Muscle of leg (tissue), 11 donors: ENCODE data around the gene FAH. TPM values are rescaled to one million over a fixed set of nuclear protein-coding genes. Genes with fewer than 3 reads are reported as not detected.
A peak's percentile ranks its signal among the peaks of the same experiment; 100 is the strongest.

Experiments
- DNase-seq: peaks from one replicate; pipeline ENCODE4 v3.0.0; 2013
- H3K27ac ChIP-seq: one replicate; pipeline ENCODE4 v1.5.1; 2013; ENCODE audit warnings: mild to moderate bottlenecking, low read length, control low read depth
- H3K27me3 ChIP-seq: one replicate; pipeline ENCODE4 v1.6.1; 2013; ENCODE audit warnings: low read length; ENCODE audit not compliant: control insufficient read depth, insufficient read depth
- H3K36me3 ChIP-seq: one replicate; pipeline ENCODE4 v1.6.1; 2013; ENCODE audit warnings: low read length; ENCODE audit not compliant: control insufficient read depth, insufficient read depth
- H3K4me1 ChIP-seq: one replicate; pipeline ENCODE4 v1.6.1; 2013; ENCODE audit warnings: low read length; ENCODE audit not compliant: control insufficient read depth, insufficient read depth
- H3K4me3 ChIP-seq: one replicate; pipeline ENCODE4 v1.5.1; 2013; ENCODE audit warnings: low read length, control low read depth
- H3K9me3 ChIP-seq: replicated peaks from 2 replicates; pipeline ENCODE4 v1.6.1; 2013; ENCODE audit warnings: low read depth, low read length; ENCODE audit not compliant: control insufficient read depth
- WGBS: methylation state at CpG from one replicate; pipeline ENCODE4 v1.1.5; 2013; ENCODE audit warnings: missing lambda C conversion rate; ENCODE audit not compliant: insufficient coverage; 5-methylcytosine and 5-hydroxymethylcytosine counted together
- polyA plus RNA-seq, 8 donors: library from polyadenylated mRNA; unstranded; fragments of 120-200 nt; gene quantifications; one replicate each; pipeline versions ENCODE4 v1.2.1 to v1.2.3, GENCODE V29; 2013; ENCODE audit warnings: inconsistent platforms in 1 of 8, low replicate concordance in 1 of 8; ENCODE audit not compliant: insufficient read length in 8 of 8, insufficient read depth in 1 of 8
- total RNA-seq: library from RNA; stranded (reverse); fragments of 120-200 nt; gene quantifications from one replicate; pipeline ENCODE4 v1.2.4, GENCODE V29; 2013

Gene FAH
- total and polyA plus RNA-seq, 9 donors = 9.9 to 19.5 (median 13.0) TPM

- Histone ChIP-seq H3K36me3 (peaks cover 22% of the 10 kb centered on the region), H3K27me3 (no peaks in the 10 kb centered on the region), H3K27ac (no peak overlapping the region), H3K9me3 (no peaks in the 10 kb centered on the region), H3K4me3 (no peak overlapping the region), H3K4me1 (peaks cover 20% of the 10 kb centered on the region)
- no peak for DNase-seq
- 79% methylated on average over 4 of the region's 5 CpGs for WGBS
Measured at GRCh38 chr15:80157215-80157614, 4.4 kb downstream of the FAH start.

- Histone ChIP-seq H3K9me3 (no peaks in the 10 kb centered on the region), H3K27me3 (no peaks in the 10 kb centered on the region), H3K4me1 (peaks cover 10% of the 10 kb centered on the region), H3K27ac (no peak overlapping the region), H3K4me3 (no peak overlapping the region), H3K36me3 (peaks cover 31% of the 10 kb centered on the region)
- no peak for DNase-seq
- WGBS = 93% methylated on average over 4 of the region's 5 CpGs
Measured at GRCh38 chr15:80159301-80159700, 6.5 kb downstream of the FAH start.

GRCh38 chr15:80159811-80160569 is 7.2 kb downstream of the FAH start:
- H3K9me3 ChIP-seq = no peaks in the 10 kb centered on the region
- H3K27me3 ChIP-seq = no peaks in the 10 kb centered on the region
- H3K36me3 ChIP-seq = peaks cover 31% of the 10 kb centered on the region
- H3K4me3 ChIP-seq = no peak overlapping the region
- no peak overlapping the region for H3K27ac ChIP-seq
- DNase-seq = no peak
- H3K4me1 ChIP-seq = peaks cover 10% of the 10 kb centered on the region
- 98% methylated on average over 7 of the region's 12 CpGs for WGBS

GRCh38 chr15:80160570-80161156 is 7.9 kb downstream of the FAH start:
- peaks cover 31% of the 10 kb centered on the region for H3K36me3 ChIP-seq
- no peak overlapping the region for H3K27ac ChIP-seq
- 49% methylated on average over 3 of the region's 7 CpGs for whole genome bisulfite sequencing

GRCh38 chr15:80161468-80162016 is 8.7 kb downstream of the FAH start:
- no peak for DNase-seq
- no peak overlapping the region for H3K4me3 ChIP-seq
- no peaks in the 10 kb centered on the region for H3K9me3 ChIP-seq
- H3K36me3 ChIP-seq = peaks cover 31% of the 10 kb centered on the region
- peaks cover 10% of the 10 kb centered on the region for H3K4me1 ChIP-seq
- no peaks in the 10 kb centered on the region for H3K27me3 ChIP-seq
- 84% methylated on average over 5 of the region's 6 CpGs for WGBS
- H3K27ac ChIP-seq = no peak overlapping the region

More at GRCh38 chr15:80160570-80161156, 7.9 kb downstream of the FAH start:
- Histone ChIP-seq H3K9me3 (no peaks in the 10 kb centered on the region), H3K27me3 (no peaks in the 10 kb centered on the region), H3K4me3 (no peak overlapping the region), H3K4me1 (peaks cover 10% of the 10 kb centered on the region)
- peak; percentile 82 for DNase-seq

GRCh38 chr15:80162059-80162554 is 9.3 kb downstream of the FAH start:
- no peaks in the 10 kb centered on the region for H3K9me3 ChIP-seq
- H3K4me1 ChIP-seq = peaks cover 10% of the 10 kb centered on the region
- H3K4me3 ChIP-seq = no peak overlapping the region
- 60% methylated on average over 1 of the region's 6 CpGs for WGBS
- DNase-seq = no peak
- H3K36me3 ChIP-seq = peaks cover 31% of the 10 kb centered on the region
- H3K27ac ChIP-seq = no peak overlapping the region
- no peaks in the 10 kb centered on the region for H3K27me3 ChIP-seq

- DNase-seq = no peak
- H3K36me3 ChIP-seq = peaks cover 31% of the 10 kb centered on the region
- H3K4me1 ChIP-seq = peaks cover 10% of the 10 kb centered on the region
- no peaks in the 10 kb centered on the region for H3K27me3 ChIP-seq
- H3K27ac ChIP-seq = no peak overlapping the region
- no peaks in the 10 kb centered on the region for H3K9me3 ChIP-seq
- 96% methylated on average over 3 of the region's 5 CpGs for WGBS
- H3K4me3 ChIP-seq = no peak overlapping the region
Measured at GRCh38 chr15:80163217-80163616, 10.4 kb downstream of the FAH start.

- Histone ChIP-seq H3K36me3 (peaks cover 31% of the 10 kb centered on the region), H3K27me3 (no peaks in the 10 kb centered on the region), H3K27ac (no peak overlapping the region), H3K9me3 (no peaks in the 10 kb centered on the region), H3K4me3 (no peak overlapping the region), H3K4me1 (peaks cover 10% of the 10 kb centered on the region)
- 100% methylated on average over 1 of the region's 1 CpG for WGBS
- no peak for DNase-seq
Measured at GRCh38 chr15:80163897-80164296, 11.1 kb downstream of the FAH start.

- no peak overlapping the region for H3K27ac ChIP-seq
- 97% methylated on average over 3 of the region's 8 CpGs for WGBS
- no peak overlapping the region for H3K4me3 ChIP-seq
- H3K9me3 ChIP-seq = no peaks in the 10 kb centered on the region
- no peaks in the 10 kb centered on the region for H3K4me1 ChIP-seq
- DNase-seq = no peak
- no peaks in the 10 kb centered on the region for H3K27me3 ChIP-seq
- H3K36me3 ChIP-seq = peaks cover 5% of the 10 kb centered on the region
Measured at GRCh38 chr15:80167936-80168335, 15.1 kb downstream of the FAH start.

- no peaks in the 10 kb centered on the region for H3K27me3 ChIP-seq
- H3K4me3 ChIP-seq = no peak overlapping the region
- H3K27ac ChIP-seq = no peak overlapping the region
- H3K9me3 ChIP-seq = no peaks in the 10 kb centered on the region
- no peak for DNase-seq
- H3K4me1 ChIP-seq = no peaks in the 10 kb centered on the region
- WGBS = 82% methylated on average over 2 of the region's 5 CpGs
- peaks cover 3% of the 10 kb centered on the region for H3K36me3 ChIP-seq
Measured at GRCh38 chr15:80168421-80168820, 15.6 kb downstream of the FAH start.
